WTC11 (cell line): ENCODE results near the gene INTS7. TPM values are rescaled to one million over a fixed set of nuclear protein-coding genes. Genes with fewer than 3 reads are reported as not detected.

Experiments used
- ATAC-seq: fragments of 200-7000 bp; cut with Tn5 transposase; 2 replicates; pipeline ENCODE4 v1.10.0; 2021; ENCODE audit warnings: mild to moderate bottlenecking, moderate library complexity
- CTCF ChIA-PET: fragments of 300-600 bp; sonication (Branson Sonifier 250); formaldehyde crosslinking; loops from one replicate; lab custom pipeline; 2021; ENCODE audit warnings: antibody characterized with exemption; lab: Charles Lee
- POLR2A ChIA-PET: fragments of 350-600 bp; sonication (Branson Sonifier 250); formaldehyde crosslinking; loops from one replicate; lab custom pipeline; 2021; ENCODE audit warnings: antibody characterized with exemption; lab: Charles Lee
- DNase-seq: peaks from one replicate; pipeline ENCODE4 v3.0.0; 2021; ENCODE audit warnings: low spot score
- H3K27ac Mint-ChIP-seq: 2 replicates; pipeline ENCODE4 v1.8.0; 2021; ENCODE audit warnings: mixed read lengths
- H3K27me3 Mint-ChIP-seq: 2 replicates; pipeline ENCODE4 v1.8.0; 2021; ENCODE audit warnings: low read depth, mild to moderate bottlenecking, moderate library complexity, mixed read lengths
- H3K36me3 Mint-ChIP-seq: 2 replicates; pipeline ENCODE4 v1.8.0; 2021; ENCODE audit warnings: mixed read lengths
- H3K4me1 Mint-ChIP-seq: 2 replicates; pipeline ENCODE4 v1.8.0; 2022; ENCODE audit warnings: mixed read lengths
- H3K4me3 Mint-ChIP-seq: 2 replicates; pipeline ENCODE4 v1.8.0; 2021; ENCODE audit warnings: mild to moderate bottlenecking, moderate library complexity, mixed read lengths
- H3K9me3 Mint-ChIP-seq: 2 replicates; pipeline ENCODE4 v1.8.0; 2021; ENCODE audit warnings: mixed read lengths
- AFF4 ChIP-seq: sonication (generic); formaldehyde crosslinking; IDR thresholded peaks from 2 replicates; pipeline ENCODE4 v1.8.1; 2023; ENCODE audit warnings: mild to moderate bottlenecking, missing genetic modification reagents, borderline replicate concordance
- CREB1 ChIP-seq: sonication (generic); formaldehyde crosslinking; IDR thresholded peaks from 2 replicates; pipeline ENCODE4 v1.8.0; 2023; ENCODE audit warnings: mild to moderate bottlenecking, missing genetic modification reagents
- ERG ChIP-seq: fragments of 250-450 bp; sonication (Bioruptor Pico); IDR thresholded peaks from 2 replicates; pipeline ENCODE4 v1.8.0; 2021; ENCODE audit warnings: mild to moderate bottlenecking
- FOXP1 ChIP-seq: sonication (generic); formaldehyde crosslinking; IDR thresholded peaks from 2 replicates; pipeline ENCODE4 v1.8.0; 2022; ENCODE audit warnings: missing genetic modification reagents, mild to moderate bottlenecking, moderate library complexity, borderline replicate concordance
- HMGA2 ChIP-seq: fragments of 250-450 bp; sonication (Bioruptor Pico); IDR thresholded peaks from 2 replicates; pipeline ENCODE4 v1.4.0; 2021; ENCODE audit warnings: mild to moderate bottlenecking, moderate library complexity
- IRF1 ChIP-seq: sonication (generic); formaldehyde crosslinking; IDR thresholded peaks from 2 replicates; pipeline ENCODE4 v1.8.0; 2023; ENCODE audit warnings: missing genetic modification reagents
- IRF2 ChIP-seq: sonication (generic); formaldehyde crosslinking; IDR thresholded peaks from 2 replicates; pipeline ENCODE4 v1.8.0; 2022; ENCODE audit warnings: low read depth, missing genetic modification reagents, borderline replicate concordance
- JUN ChIP-seq: sonication (generic); formaldehyde crosslinking; IDR thresholded peaks from 2 replicates; pipeline ENCODE4 v1.8.0; 2023; ENCODE audit warnings: mild to moderate bottlenecking, missing genetic modification reagents
- MLX ChIP-seq: sonication (generic); formaldehyde crosslinking; IDR thresholded peaks from 2 replicates; pipeline ENCODE4 v1.8.1; 2023; ENCODE audit warnings: mild to moderate bottlenecking, missing genetic modification reagents, moderate library complexity
- MXD4 ChIP-seq: fragments of 250-450 bp; sonication (Bioruptor Pico); IDR thresholded peaks from 2 replicates; pipeline ENCODE4 v1.8.0; 2021; ENCODE audit warnings: mild to moderate bottlenecking, moderate library complexity, borderline replicate concordance
- MYBL2 ChIP-seq: sonication (generic); formaldehyde crosslinking; IDR thresholded peaks from 2 replicates; pipeline ENCODE4 v1.8.1; 2023; ENCODE audit warnings: mild to moderate bottlenecking, moderate library complexity, missing genetic modification reagents
- NFYB ChIP-seq: sonication (generic); formaldehyde crosslinking; conservative IDR thresholded peaks from 2 replicates; pipeline ENCODE4 v1.8.0; 2022; ENCODE audit warnings: low read depth, missing genetic modification reagents
- OVOL2 ChIP-seq: fragments of 250-450 bp; sonication (Bioruptor Pico); IDR thresholded peaks from 2 replicates; pipeline ENCODE4 v1.9.0; 2021; ENCODE audit warnings: mild to moderate bottlenecking, borderline replicate concordance
- PRDM15 ChIP-seq: sonication (generic); formaldehyde crosslinking; IDR thresholded peaks from 2 replicates; pipeline ENCODE4 v1.8.0; 2022; ENCODE audit warnings: missing genetic modification reagents
- PRRX2 ChIP-seq: fragments of 250-450 bp; sonication (Bioruptor Pico); IDR thresholded peaks from 2 replicates; pipeline ENCODE4 v1.8.0; 2021; ENCODE audit warnings: mild to moderate bottlenecking
- SMAD4 ChIP-seq: sonication (generic); formaldehyde crosslinking; IDR thresholded peaks from 2 replicates; pipeline ENCODE4 v1.8.0; 2022; ENCODE audit warnings: mild to moderate bottlenecking, missing genetic modification reagents
- USF1 ChIP-seq: sonication (generic); formaldehyde crosslinking; IDR thresholded peaks from 2 replicates; pipeline ENCODE4 v1.8.0; 2022; ENCODE audit warnings: mild to moderate bottlenecking, missing genetic modification reagents
- ZBTB21 ChIP-seq: sonication (generic); formaldehyde crosslinking; IDR thresholded peaks from 2 replicates; pipeline ENCODE4 v1.8.1; 2023; ENCODE audit warnings: mild to moderate bottlenecking, missing genetic modification reagents, borderline replicate concordance
- ZNF232 ChIP-seq: sonication (generic); formaldehyde crosslinking; IDR thresholded peaks from 2 replicates; pipeline ENCODE4 v1.8.0; 2022; ENCODE audit warnings: mild to moderate bottlenecking, missing genetic modification reagents
- total RNA-seq: library from RNA; stranded (reverse); gene quantifications from 3 replicates; pipeline ENCODE4 v1.2.3, GENCODE V29; 2021

INTS7 gene
- total RNA-seq, 1 experiment from 2014 or later = 17.2 TPM

- ATAC-seq (no peak), DNase-seq (no peak)
- no peaks in the 10 kb centered on the region for H3K36me3 Mint-ChIP-seq
- H3K4me1 Mint-ChIP-seq = peaks cover 14% of the 10 kb centered on the region
- no peaks in the 10 kb centered on the region for H3K27me3 Mint-ChIP-seq
- no peak for TF ChIP-seq USF1 (CRISPR knock-in tag)
- TF ChIP-seq OVOL2 (CRISPR knock-in tag) = no peak
- no peak for TF ChIP-seq IRF2 (CRISPR knock-in tag)
- no peak for TF ChIP-seq FOXP1 (CRISPR knock-in tag)
- no peak for TF ChIP-seq ZNF232
- TF ChIP-seq MLX (CRISPR knock-in tag) = no peak
- no peak for TF ChIP-seq SMAD4 (CRISPR knock-in tag)
- TF ChIP-seq HMGA2 (CRISPR knock-in tag) = no peak
- no peak for TF ChIP-seq PRRX2 (CRISPR knock-in tag)
- no peak for TF ChIP-seq IRF1 (CRISPR knock-in tag)
- TF ChIP-seq ERG = no peak
- no peak for TF ChIP-seq MYBL2
- TF ChIP-seq AFF4 = no peak
- TF ChIP-seq ZBTB21 (CRISPR knock-in tag) = no peak
- no peak for TF ChIP-seq NFYB (CRISPR knock-in tag)
- no peak for TF ChIP-seq MXD4 (CRISPR knock-in tag)
- TF ChIP-seq CREB1 (CRISPR knock-in tag) = no peak
- TF ChIP-seq PRDM15 (CRISPR knock-in tag) = no peak
- TF ChIP-seq JUN = no peak
- POLR2A ChIA-PET = interaction anchor here (0.9 kb wide), 1 partner anchor 675 kb away, joined by 4 read pairs; no protein-coding TSS in a partner anchor
- H3K9me3 Mint-ChIP-seq = no peaks in the 10 kb centered on the region
- H3K27ac Mint-ChIP-seq = no peak overlapping the region
- H3K4me3 Mint-ChIP-seq = no peak overlapping the region
- CTCF ChIA-PET = interaction anchor here (1.2 to 2.3 kb wide), 3 partner anchors 11 to 254 kb away, joined by 3 to 6 read pairs (median 4); partner anchors contain the start of genes DTL and INTS7
Measured at GRCh38 chr1:211933946-211934714, 101.2 kb downstream of the INTS7 start.
